HS-27A (cell line): ENCODE data around the gene ZNF397.
A peak's percentile ranks its signal among the peaks of the same experiment; 100 is the strongest.
"Not testable (repeated sequence)": the region's sequence is repeated elsewhere in the genome, so short reads cannot be mapped to it uniquely, and the experiment has no call there.

Experiments used
- DNase-seq: peaks from one replicate; pipeline ENCODE4 v3.0.0-alpha.2; 2012; ENCODE audit warnings: low read depth, missing footprints

ZNF397 gene

GRCh38 chr18:35240664-35241447 is at the start of gene ZNF397:
Gene ZNF397 (plus strand): TSS chr18:35241034. CDS start chr18:35242471, 1,437 bp downstream.
- DNase-seq: peak; percentile 84

- DNase-seq: no peak
Measured at GRCh38 chr18:35191698-35192025, 49.2 kb upstream of the ZNF397 start.

GRCh38 chr18:35192415-35192814 is 48.4 kb upstream of the ZNF397 start:
- DNase-seq: no peak

GRCh38 chr18:35193316-35193715 is 47.5 kb upstream of the ZNF397 start:
- no peak for DNase-seq

- no peak for DNase-seq
Measured at GRCh38 chr18:35197296-35197695, 43.5 kb upstream of the ZNF397 start.

GRCh38 chr18:35201256-35201931 is 39.4 kb upstream of the ZNF397 start:
- no peak for DNase-seq

- no peak for DNase-seq
Measured at GRCh38 chr18:35203067-35203466, 37.8 kb upstream of the ZNF397 start.

GRCh38 chr18:35205199-35205712 is 35.6 kb upstream of the ZNF397 start:
- DNase-seq: no peak

- not testable (repeated sequence) for DNase-seq
Measured at GRCh38 chr18:35205746-35206458, 34.9 kb upstream of the ZNF397 start.

GRCh38 chr18:35215026-35215425 is 25.8 kb upstream of the ZNF397 start:
- no peak for DNase-seq

GRCh38 chr18:35216611-35217010 is 24.2 kb upstream of the ZNF397 start:
- not testable (repeated sequence) for DNase-seq

- not testable (repeated sequence) for DNase-seq
Measured at GRCh38 chr18:35219331-35219730, 21.5 kb upstream of the ZNF397 start.

- no peak for DNase-seq
Measured at GRCh38 chr18:35220424-35220823, 20.4 kb upstream of the ZNF397 start.

- no peak for DNase-seq
Measured at GRCh38 chr18:35223797-35224196, 17.0 kb upstream of the ZNF397 start.

- DNase-seq: no peak
Measured at GRCh38 chr18:35227254-35227653, 13.6 kb upstream of the ZNF397 start.

- DNase-seq: peak; percentile 45
Measured at GRCh38 chr18:35231052-35231451, 9.8 kb upstream of the ZNF397 start.

GRCh38 chr18:35236571-35237363 is 4.1 kb upstream of the ZNF397 start:
- DNase-seq: no peak

- DNase-seq: no peak
Measured at GRCh38 chr18:35239314-35239713, 1.5 kb upstream of the ZNF397 start.

GRCh38 chr18:35241448-35241804 is 592 bp downstream of the ZNF397 start:
- DNase-seq: no peak

GRCh38 chr18:35242426-35242825 is 1.6 kb downstream of the ZNF397 start:
- no peak for DNase-seq

- no peak for DNase-seq
Measured at GRCh38 chr18:35244671-35245070, 3.8 kb downstream of the ZNF397 start.

GRCh38 chr18:35245719-35246317 is 5.0 kb downstream of the ZNF397 start:
- no peak for DNase-seq
